HepG2 (cell line): Measurements from ENCODE around the gene EMILIN3. TPM values are rescaled to one million over a fixed set of nuclear protein-coding genes. Genes with fewer than 3 reads are reported as not detected.

Experiments used
- ATF1 ChIP-seq: IDR thresholded peaks from 2 replicates; pipeline ENCODE4 v1.6.1; 2016; ENCODE audit warnings: mild to moderate bottlenecking, control low read depth
- BORCS8-MEF2B ChIP-seq: sonication (generic); formaldehyde crosslinking; IDR thresholded peaks from 2 replicates; pipeline ENCODE4 v1.8.0; 2022; ENCODE audit warnings: mild to moderate bottlenecking, missing genetic modification reagents
- FOXM1 ChIP-seq: sonication (generic); formaldehyde crosslinking; IDR thresholded peaks from 2 replicates; pipeline ENCODE4 v1.5.0; 2020; ENCODE audit warnings: missing genetic modification reagents
- GATAD2A ChIP-seq: IDR thresholded peaks from 2 replicates; pipeline ENCODE4 v1.6.1; 2016
- KMT2A ChIP-seq: sonication (generic); formaldehyde crosslinking; IDR thresholded peaks from 2 replicates; pipeline ENCODE4 v1.4.0; 2020; ENCODE audit warnings: missing genetic modification reagents
- PPARG ChIP-seq: conservative IDR thresholded peaks from 2 replicates; pipeline ENCODE4 v1.6.1; 2016; ENCODE audit warnings: missing biosample characterization, missing genetic modification reagents
- STAT5B ChIP-seq: sonication (generic); formaldehyde crosslinking; IDR thresholded peaks from 2 replicates; pipeline ENCODE4 v1.4.0; 2020; ENCODE audit warnings: missing genetic modification reagents
- THAP11 ChIP-seq: IDR thresholded peaks from 2 replicates; pipeline ENCODE4 v1.6.1; 2016; ENCODE audit warnings: missing biosample characterization, missing genetic modification reagents
- ZEB1 ChIP-seq: IDR thresholded peaks from 2 replicates; pipeline ENCODE4 v1.6.1; 2012; ENCODE audit warnings: mild to moderate bottlenecking, low read depth, inconsistent platforms; ENCODE audit not compliant: insufficient replicate concordance
- ZKSCAN8 ChIP-seq: IDR thresholded peaks from 2 replicates; pipeline ENCODE4 v1.6.1; 2016; ENCODE audit warnings: borderline replicate concordance, missing genetic modification reagents, missing compliant biosample characterization
- ZNF138 ChIP-seq: sonication (generic); formaldehyde crosslinking; IDR thresholded peaks from 2 replicates; pipeline ENCODE4 v1.5.0; 2020; ENCODE audit warnings: mild to moderate bottlenecking, low read depth, missing genetic modification reagents
- ZNF143 ChIP-seq: sonication (generic); formaldehyde crosslinking; IDR thresholded peaks from 2 replicates; pipeline ENCODE4 v1.4.0; 2020; ENCODE audit warnings: missing genetic modification reagents
- ZNF263 ChIP-seq: sonication (generic); formaldehyde crosslinking; IDR thresholded peaks from 2 replicates; pipeline ENCODE4 v1.4.0; 2020; ENCODE audit warnings: missing genetic modification reagents
- ZNF451 ChIP-seq: sonication (generic); formaldehyde crosslinking; IDR thresholded peaks from 2 replicates; pipeline ENCODE4 v1.5.0; 2020; ENCODE audit warnings: mild to moderate bottlenecking, missing genetic modification reagents
- ZNF550 ChIP-seq: sonication (generic); formaldehyde crosslinking; IDR thresholded peaks from 2 replicates; pipeline ENCODE4 v1.4.0; 2020; ENCODE audit warnings: mild to moderate bottlenecking, missing genetic modification reagents, borderline replicate concordance
- ZNF761 ChIP-seq: sonication (generic); formaldehyde crosslinking; conservative IDR thresholded peaks from 2 replicates; pipeline ENCODE4 v1.4.0; 2020; ENCODE audit warnings: mild to moderate bottlenecking, missing genetic modification reagents
- ZNF766 ChIP-seq: sonication (generic); formaldehyde crosslinking; IDR thresholded peaks from 2 replicates; pipeline ENCODE4 v1.5.0; 2020; ENCODE audit warnings: missing genetic modification reagents, borderline replicate concordance
- polyA plus RNA-seq, 8 experiments: library from polyadenylated mRNA; depleted of rRNA in 3 of 8; stranded (reverse) in 7 of 8; unstranded in 1 of 8; fragments of >200 nt; fragmentation: Illumina TruSeq in 4 of 8; extraction: Trizol in 4 of 8; gene quantifications; 2 replicates each; pipeline versions ENCODE4 v1.2.1 to v1.2.3, GENCODE V29; 2011 to 2016; ENCODE audit warnings: low read depth in 4 of 8, missing spikeins in 1 of 8, mixed read lengths in 1 of 8; ENCODE audit not compliant: insufficient read depth in 1 of 8
- total RNA-seq, 5 experiments: library from RNA; depleted of rRNA; stranded (reverse); fragments of >200 nt; fragmentation: Illumina TruSeq; extraction: Trizol; gene quantifications; 2 replicates each; pipeline ENCODE4 v1.2.3, GENCODE V29; 2016; ENCODE audit warnings: low read depth in 1 of 5
- TF ChIP-seq, protein P1 (sequence below): sonication (generic); formaldehyde crosslinking; IDR thresholded peaks from 2 replicates; pipeline ENCODE4 v1.5.0; 2020; ENCODE audit warnings: mild to moderate bottlenecking, missing genetic modification reagents, borderline replicate concordance

The EMILIN3 gene
- total and polyA plus RNA-seq, 2 of the 13 experiments (the other 11 are each of a cell fraction or from before 2014, with no cell fraction given) = 0.25 to 0.29 TPM

- TF ChIP-seq ZNF451 (0 out of 2 replicates have a peak, but pooled peaks have one; percentile 70), ATF1 (CRISPR knock-in tag) (no peak), ZNF766 (CRISPR knock-in tag) (peak; percentile 82; the same call in 1 of the 2 replicates), GATAD2A (CRISPR knock-in tag) (peak; percentile 41; the same call in 1 of the 2 replicates), BORCS8-MEF2B (CRISPR knock-in tag) (peak; percentile 94), KMT2A (CRISPR knock-in tag) (no peak), FOXM1 (CRISPR knock-in tag) (no peak), ZKSCAN8 (peak; percentile 69; the same call in 1 of the 2 replicates), STAT5B (CRISPR knock-in tag) (no peak), THAP11 (CRISPR knock-in tag) (peak; percentile 54; the same call in 1 of the 2 replicates), ZNF138 (CRISPR knock-in tag) (no peak), ZEB1 (no peak), PPARG (CRISPR knock-in tag) (peak; percentile 19; the same call in 1 of the 2 replicates), ZNF550 (0 out of 2 replicates have a peak, but pooled peaks have one; percentile 40), ZNF263 (peak; percentile 48; the same call in 1 of the 2 replicates), ZNF143 (CRISPR knock-in tag) (peak; percentile 80), ZNF761 (CRISPR knock-in tag) (peak; percentile 83; the same call in 1 of the 2 replicates)
- TF ChIP-seq, protein P1, sequence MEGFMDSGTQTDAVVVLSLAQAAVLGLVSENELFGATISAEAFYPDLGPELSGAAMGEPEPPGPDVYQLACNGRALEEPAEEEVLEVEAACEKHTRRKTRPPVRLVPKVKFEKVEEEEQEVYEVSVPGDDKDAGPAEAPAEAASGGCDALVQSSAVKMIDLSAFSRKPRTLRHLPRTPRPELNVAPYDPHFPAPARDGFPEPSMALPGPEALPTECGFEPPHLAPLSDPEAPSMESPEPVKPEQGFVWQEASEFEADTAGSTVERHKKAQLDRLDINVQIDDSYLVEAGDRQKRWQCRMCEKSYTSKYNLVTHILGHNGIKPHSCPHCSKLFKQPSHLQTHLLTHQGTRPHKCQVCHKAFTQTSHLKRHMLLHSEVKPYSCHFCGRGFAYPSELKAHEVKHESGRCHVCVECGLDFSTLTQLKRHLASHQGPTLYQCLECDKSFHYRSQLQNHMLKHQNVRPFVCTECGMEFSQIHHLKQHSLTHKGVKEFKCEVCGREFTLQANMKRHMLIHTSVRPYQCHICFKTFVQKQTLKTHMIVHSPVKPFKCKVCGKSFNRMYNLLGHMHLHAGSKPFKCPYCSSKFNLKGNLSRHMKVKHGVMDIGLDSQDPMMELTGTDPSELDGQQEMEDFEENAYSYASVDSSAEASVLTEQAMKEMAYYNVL (CRISPR knock-in tag) = no peak; the same call in 1 of the 2 replicates
Observed at GRCh38 chr20:41329435-41330342, 36.9 kb downstream of the EMILIN3 start (continued).
